ENCODE measurements around the gene TRIM2. TPM values are rescaled to one million over a fixed set of nuclear protein-coding genes. Genes with fewer than 3 reads are reported as not detected.
A peak's percentile ranks its signal among the peaks of the same experiment; 100 is the strongest.

Gene TRIM2
- total RNA-seq, 1 experiment from 2014 or later, result 18.9 TPM

DNA sequence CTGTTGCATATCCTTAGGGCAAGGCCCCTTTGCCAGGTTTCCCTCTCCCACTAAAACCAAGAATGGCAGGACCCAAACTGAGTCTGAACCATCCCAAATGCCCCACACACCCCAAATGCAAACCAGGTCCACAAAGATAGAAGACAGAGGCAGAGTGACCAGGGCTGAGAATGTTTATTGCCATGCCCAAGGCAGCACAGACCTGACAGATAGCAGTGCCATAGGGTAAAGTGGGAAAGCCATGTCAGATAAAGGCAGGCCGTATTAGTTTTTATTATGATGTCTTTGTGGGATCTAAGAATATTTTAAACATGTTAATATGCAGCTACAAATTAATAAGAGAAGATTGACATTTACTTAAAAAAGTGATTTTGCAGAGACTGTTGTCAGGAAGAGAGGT, 110.7 kb downstream of the TRIM2 start:
- Histone ChIP-seq H3K9me3 (ENCODE audit: low read length) (no peaks in the 10 kb centered on the region), H3K27me3 (ENCODE audit: low read length) (no peaks in the 10 kb centered on the region), H3F3A (ENCODE audit: low read length, unreplicated experiment) (no peaks in the 10 kb centered on the region), H3K36me3 (ENCODE audit: low read depth, low read length) (no peaks in the 10 kb centered on the region), H3K27ac (ENCODE audit: low read length) (no peak overlapping the region), H3K79me2 (ENCODE audit: low read length) (no peaks in the 10 kb centered on the region), H2AFZ (ENCODE audit: low read length) (no peak overlapping the region), H3K9ac (ENCODE audit: low read length) (no peak overlapping the region), H4K20me1 (ENCODE audit: low read length) (no peaks in the 10 kb centered on the region), H3K4me2 (ENCODE audit: low read length) (no peak overlapping the region), H3K9me2 (replicated peaks; ENCODE audit: low read length) (no peaks in the 10 kb centered on the region), H3K4me3 (ENCODE audit: low read length) (no peak overlapping the region), H3K4me1 (ENCODE audit: insufficient read depth, low read length) (no peaks in the 10 kb centered on the region)
- intact Hi-C loops (cut with micrococcal nuclease), result no loop called here
- no TSS peak for BruUV-seq (replicated peaks)
- DNase-seq, result no peak
- POLR2A ChIA-PET (ENCODE audit: unreplicated experiment), result interaction anchor here (0.5 kb wide), 1 partner anchor 93 kb away, joined by 7 read pairs; no protein-coding TSS in a partner anchor
- CTCF ChIA-PET, result no interaction called here
- no peak for ATAC-seq
- TF ChIP-seq, protein P1, sequence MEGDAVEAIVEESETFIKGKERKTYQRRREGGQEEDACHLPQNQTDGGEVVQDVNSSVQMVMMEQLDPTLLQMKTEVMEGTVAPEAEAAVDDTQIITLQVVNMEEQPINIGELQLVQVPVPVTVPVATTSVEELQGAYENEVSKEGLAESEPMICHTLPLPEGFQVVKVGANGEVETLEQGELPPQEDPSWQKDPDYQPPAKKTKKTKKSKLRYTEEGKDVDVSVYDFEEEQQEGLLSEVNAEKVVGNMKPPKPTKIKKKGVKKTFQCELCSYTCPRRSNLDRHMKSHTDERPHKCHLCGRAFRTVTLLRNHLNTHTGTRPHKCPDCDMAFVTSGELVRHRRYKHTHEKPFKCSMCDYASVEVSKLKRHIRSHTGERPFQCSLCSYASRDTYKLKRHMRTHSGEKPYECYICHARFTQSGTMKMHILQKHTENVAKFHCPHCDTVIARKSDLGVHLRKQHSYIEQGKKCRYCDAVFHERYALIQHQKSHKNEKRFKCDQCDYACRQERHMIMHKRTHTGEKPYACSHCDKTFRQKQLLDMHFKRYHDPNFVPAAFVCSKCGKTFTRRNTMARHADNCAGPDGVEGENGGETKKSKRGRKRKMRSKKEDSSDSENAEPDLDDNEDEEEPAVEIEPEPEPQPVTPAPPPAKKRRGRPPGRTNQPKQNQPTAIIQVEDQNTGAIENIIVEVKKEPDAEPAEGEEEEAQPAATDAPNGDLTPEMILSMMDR (conservative IDR thresholded peaks at IDR 0.05; ENCODE audit: low read depth, low read length), result no peak
- no peak for TF ChIP-seq EZH2phosphoT487 (IDR thresholded peaks at IDR 0.05; ENCODE audit: borderline replicate concordance, low read length)
- no peak for TF ChIP-seq EZH2 (IDR thresholded peaks at IDR 0.05; ENCODE audit: low read length, unreplicated experiment)

DNA sequence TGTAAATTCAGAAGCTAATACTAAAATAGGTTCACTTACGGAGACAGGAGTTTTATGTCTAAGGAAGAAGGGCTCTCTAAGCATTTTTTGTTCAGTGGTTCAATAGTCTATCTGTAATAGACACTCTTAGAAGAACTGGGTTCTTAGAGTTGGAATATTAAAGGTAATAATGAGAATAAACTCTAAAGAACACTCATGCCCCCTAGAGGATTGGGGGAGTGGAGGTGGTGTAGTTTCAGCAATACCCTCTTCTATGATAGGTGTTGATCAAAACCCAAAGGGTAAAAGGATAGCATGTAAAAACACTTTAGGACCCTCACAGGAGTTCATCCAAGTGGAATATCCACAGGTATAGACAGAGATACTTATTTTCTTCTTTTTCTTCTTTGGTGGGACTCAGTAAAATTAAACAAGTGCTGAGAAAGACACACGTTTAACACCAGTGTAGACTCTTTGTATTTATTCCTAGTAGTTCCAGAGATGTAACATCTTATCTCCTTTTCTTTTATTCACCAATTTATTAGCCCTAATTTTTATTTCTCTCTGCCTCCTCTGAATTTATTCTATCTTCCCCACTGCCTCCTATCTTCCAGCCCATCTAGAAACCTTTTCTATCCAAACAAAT, 114.6 kb downstream of the TRIM2 start:
- Histone ChIP-seq H4K20me1 (ENCODE audit: low read length) (no peaks in the 10 kb centered on the region), H3K79me2 (ENCODE audit: low read length) (no peaks in the 10 kb centered on the region), H3F3A (ENCODE audit: low read length, unreplicated experiment) (no peaks in the 10 kb centered on the region), H3K27ac (ENCODE audit: low read length) (no peak overlapping the region), H3K27me3 (ENCODE audit: low read length) (no peaks in the 10 kb centered on the region), H3K9ac (ENCODE audit: low read length) (no peak overlapping the region), H3K9me2 (replicated peaks; ENCODE audit: low read length) (no peaks in the 10 kb centered on the region), H3K9me3 (ENCODE audit: low read length) (no peaks in the 10 kb centered on the region), H3K4me2 (ENCODE audit: low read length) (no peak overlapping the region), H2AFZ (ENCODE audit: low read length) (no peak overlapping the region), H3K4me1 (ENCODE audit: insufficient read depth, low read length) (no peaks in the 10 kb centered on the region), H3K36me3 (ENCODE audit: low read depth, low read length) (no peaks in the 10 kb centered on the region), H3K4me3 (ENCODE audit: low read length) (no peak overlapping the region)
- TF ChIP-seq EZH2phosphoT487 (IDR thresholded peaks at IDR 0.05; ENCODE audit: borderline replicate concordance, low read length), result no peak
- TF ChIP-seq, protein P1 (conservative IDR thresholded peaks at IDR 0.05; ENCODE audit: low read depth, low read length), result peak; percentile 77
- BruUV-seq (replicated peaks), result no TSS peak
- intact Hi-C loops (cut with micrococcal nuclease), result loop anchor here (1.0 kb wide), 2 partner anchors 112 to 176 kb away; no protein-coding TSS in a partner anchor
- DNase-seq (peak; percentile 66), ATAC-seq (peak; percentile 65)
- CTCF ChIA-PET, result no interaction called here
- POLR2A ChIA-PET (ENCODE audit: unreplicated experiment), result no interaction called here

DNA sequence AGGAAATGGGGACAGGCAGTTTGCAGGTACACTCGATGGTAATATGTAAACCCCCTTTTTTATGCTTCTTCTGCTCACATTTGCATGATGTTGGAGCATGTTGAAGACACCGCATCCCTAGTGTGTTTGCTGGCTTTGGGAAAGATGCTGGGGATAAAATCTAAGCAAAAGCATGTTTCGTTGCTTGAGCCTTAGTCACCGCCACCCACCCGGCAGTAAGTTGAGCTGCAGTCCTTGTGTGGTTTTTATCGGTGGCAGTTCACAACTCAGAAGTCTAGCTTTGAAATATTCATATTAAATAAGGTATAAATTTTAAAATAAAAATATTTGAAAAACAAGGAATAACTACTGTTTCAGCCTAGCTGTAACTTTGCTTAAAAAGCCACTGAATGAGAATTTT, 118.5 kb downstream of the TRIM2 start:
- Histone ChIP-seq H3K9me2 (replicated peaks; ENCODE audit: low read length) (no peaks in the 10 kb centered on the region), H3F3A (ENCODE audit: low read length, unreplicated experiment) (no peaks in the 10 kb centered on the region), H3K4me3 (ENCODE audit: low read length) (no peak overlapping the region), H3K9me3 (ENCODE audit: low read length) (no peaks in the 10 kb centered on the region), H2AFZ (ENCODE audit: low read length) (no peak overlapping the region), H3K4me1 (ENCODE audit: insufficient read depth, low read length) (peaks cover 13% of the 10 kb centered on the region), H3K4me2 (ENCODE audit: low read length) (no peak overlapping the region), H3K36me3 (ENCODE audit: low read depth, low read length) (no peaks in the 10 kb centered on the region), H3K79me2 (ENCODE audit: low read length) (no peaks in the 10 kb centered on the region), H3K27me3 (ENCODE audit: low read length) (no peaks in the 10 kb centered on the region), H4K20me1 (ENCODE audit: low read length) (no peaks in the 10 kb centered on the region), H3K27ac (ENCODE audit: low read length) (no peak overlapping the region), H3K9ac (ENCODE audit: low read length) (no peak overlapping the region)
- intact Hi-C loops (cut with micrococcal nuclease), result no loop called here
- BruUV-seq (replicated peaks), result no TSS peak
- TF ChIP-seq EZH2phosphoT487 (IDR thresholded peaks at IDR 0.05; ENCODE audit: borderline replicate concordance, low read length) (no peak), EZH2 (IDR thresholded peaks at IDR 0.05; ENCODE audit: low read length, unreplicated experiment) (no peak)
- TF ChIP-seq, protein P1 (conservative IDR thresholded peaks at IDR 0.05; ENCODE audit: low read depth, low read length), result no peak
- ATAC-seq (no peak), DNase-seq (no peak)
- ChIA-PET POLR2A (ENCODE audit: unreplicated experiment) (no interaction called here), CTCF (no interaction called here)

Data from PC-3 (cell line).